CD14-positive monocyte (primary cell): ENCODE data around the gene NOTCH4. TPM values are rescaled to one million over a fixed set of nuclear protein-coding genes. Genes with fewer than 3 reads are reported as not detected.

ENCODE experiments used
- DNase-seq, 3 donors: peaks; one replicate each; pipeline ENCODE4 v3.0.0-alpha.2; 2011 to 2022
- H2AFZ ChIP-seq: 2 replicates; pipeline ENCODE4 v1.6.0; 2012; ENCODE audit warnings: mild to moderate bottlenecking, low read depth, low read length, inconsistent platforms; ENCODE audit not compliant: insufficient read depth, poor library complexity, severe bottlenecking
- H3K27ac ChIP-seq, 2 donors: 1 replicate in 1 of 2; 2 replicates in 1 of 2; pipeline ENCODE4 v1.5.1; 2012 to 2013; ENCODE audit warnings: low read length in 2 of 2, control low read depth in 1 of 2, inconsistent platforms in 1 of 2, low read depth in 1 of 2, mild to moderate bottlenecking in 1 of 2
- H3K27me3 ChIP-seq, 2 donors: one replicate each; pipeline versions ENCODE4 v1.6.0 to v1.6.1; 2011 to 2013; ENCODE audit warnings: low read length in 2 of 2; ENCODE audit not compliant: control insufficient read depth in 2 of 2, insufficient read depth in 2 of 2
- H3K36me3 ChIP-seq, 2 donors: replicated peaks in 1 of 2; 1 replicate in 1 of 2; 2 replicates in 1 of 2; pipeline versions ENCODE4 v1.5.1 to v1.6.1; 2012 to 2013; ENCODE audit warnings: low read length in 2 of 2, control low read depth in 1 of 2, inconsistent platforms in 1 of 2, mild to moderate bottlenecking in 1 of 2; ENCODE audit not compliant: insufficient read depth in 2 of 2, control insufficient read depth in 1 of 2
- H3K4me1 ChIP-seq, 2 donors: 1 replicate in 1 of 2; 2 replicates in 1 of 2; pipeline versions ENCODE4 v1.5.1 to v1.6.1; 2012 to 2013; ENCODE audit warnings: low read length in 2 of 2, control low read depth in 1 of 2, inconsistent platforms in 1 of 2, mild to moderate bottlenecking in 1 of 2, moderate library complexity in 1 of 2; ENCODE audit not compliant: insufficient read depth in 2 of 2, control insufficient read depth in 1 of 2
- H3K4me2 ChIP-seq: replicated peaks from 2 replicates; pipeline ENCODE3; 2012; ENCODE audit warnings: low read length, moderate library complexity, mild to moderate bottlenecking; ENCODE audit not compliant: poor library complexity, severe bottlenecking; ENCODE audit errors: extremely low read depth
- H3K4me3 ChIP-seq, 3 experiments: fragments of 200-600 bp in 1 of 3; sonication (generic) in 1 of 3; replicated peaks in 1 of 3; 1 replicate in 2 of 3; 2 replicates in 1 of 3; pipeline ENCODE4 v1.5.1; 2011 to 2013; ENCODE audit warnings: low read length in 3 of 3, mild to moderate bottlenecking in 3 of 3, control low read depth in 2 of 3, low read depth in 2 of 3, inconsistent platforms in 1 of 3, moderate library complexity in 1 of 3
- H3K79me2 ChIP-seq: 2 replicates; pipeline ENCODE4 v1.6.0; 2012; ENCODE audit warnings: mild to moderate bottlenecking, control low read depth, inconsistent platforms, low read length, moderate library complexity; ENCODE audit not compliant: insufficient read depth
- H3K9ac ChIP-seq: 2 replicates; pipeline ENCODE4 v1.6.0; 2017; ENCODE audit warnings: low read length, mild to moderate bottlenecking; ENCODE audit not compliant: insufficient read depth, poor library complexity, severe bottlenecking
- H3K9me3 ChIP-seq, 2 donors: replicated peaks in 1 of 2; 1 replicate in 1 of 2; 2 replicates in 1 of 2; pipeline versions ENCODE4 v1.5.1 to v1.6.1; 2012 to 2013; ENCODE audit warnings: low read length in 2 of 2, control low read depth in 1 of 2; ENCODE audit not compliant: control insufficient read depth in 1 of 2, insufficient read depth in 1 of 2
- H4K20me1 ChIP-seq: 2 replicates; pipeline ENCODE4 v1.6.0; 2012; ENCODE audit warnings: mild to moderate bottlenecking, low read length, control low read depth, moderate library complexity; ENCODE audit not compliant: insufficient read depth
- H3K27ac Mint-ChIP-seq, 7 donors: one replicate each; pipeline ENCODE4 v1.8.0; 2020; ENCODE audit warnings: mild to moderate bottlenecking in 7 of 7, mixed read lengths in 7 of 7, moderate library complexity in 6 of 7, inconsistent platforms in 2 of 7
- H3K27me3 Mint-ChIP-seq, 3 donors: one replicate each; pipeline ENCODE4 v1.8.0; 2021 to 2022; ENCODE audit warnings: low read depth in 3 of 3, mild to moderate bottlenecking in 3 of 3, mixed read lengths in 3 of 3, moderate library complexity in 3 of 3, inconsistent platforms in 1 of 3
- H3K36me3 Mint-ChIP-seq, 2 donors: one replicate each; pipeline ENCODE4 v1.8.0; 2020; ENCODE audit warnings: mixed read lengths in 2 of 2, inconsistent platforms in 1 of 2, mild to moderate bottlenecking in 1 of 2
- H3K4me1 Mint-ChIP-seq: one replicate; pipeline ENCODE4 v1.8.0; 2020; ENCODE audit warnings: mild to moderate bottlenecking, mixed read lengths
- H3K4me3 Mint-ChIP-seq, 2 donors: one replicate each; pipeline ENCODE4 v1.8.0; 2020; ENCODE audit warnings: mild to moderate bottlenecking in 2 of 2, mixed read lengths in 2 of 2, moderate library complexity in 1 of 2
- H3K9me3 Mint-ChIP-seq, 7 donors: one replicate each; pipeline ENCODE4 v1.8.0; 2020 to 2022; ENCODE audit warnings: mixed read lengths in 7 of 7, mild to moderate bottlenecking in 6 of 7, moderate library complexity in 6 of 7, inconsistent platforms in 2 of 7
- WGBS: methylation state at CpG from one replicate; pipeline ENCODE4 v1.1.5; 2013; ENCODE audit warnings: missing lambda C conversion rate; ENCODE audit not compliant: insufficient coverage; 5-methylcytosine and 5-hydroxymethylcytosine counted together
- intact Hi-C, 2 donors: fragments of 100-400 bp; cut with micrococcal nuclease; formaldehyde crosslinking; loops; one replicate each; pipeline versions ENCODE4 v1.15.0 to v1.15.1; 2023
- polyA plus RNA-seq, 3 donors: library from polyadenylated mRNA; depleted of rRNA in 1 of 3; unstranded in 2 of 3; stranded (reverse) in 1 of 3; fragments of 300-500 nt in 2 of 3; fragments of >200 nt in 1 of 3; fragmentation: Illumina TruSeq in 2 of 3; gene quantifications; 1 replicate in 2 of 3; 2 replicates in 1 of 3; pipeline ENCODE4 v1.2.3, GENCODE V29; 2012 to 2021
- TF ChIP-seq, protein P1 (sequence below): fragments of 200-600 bp; IDR thresholded peaks from one replicate; pipeline ENCODE4 v1.8.0; 2022; ENCODE audit warnings: antibody characterized with exemption, mild to moderate bottlenecking

Gene NOTCH4
- polyA plus RNA-seq, 3 donors, result 5.2 to 8.1 (median 6.1) TPM

DNA sequence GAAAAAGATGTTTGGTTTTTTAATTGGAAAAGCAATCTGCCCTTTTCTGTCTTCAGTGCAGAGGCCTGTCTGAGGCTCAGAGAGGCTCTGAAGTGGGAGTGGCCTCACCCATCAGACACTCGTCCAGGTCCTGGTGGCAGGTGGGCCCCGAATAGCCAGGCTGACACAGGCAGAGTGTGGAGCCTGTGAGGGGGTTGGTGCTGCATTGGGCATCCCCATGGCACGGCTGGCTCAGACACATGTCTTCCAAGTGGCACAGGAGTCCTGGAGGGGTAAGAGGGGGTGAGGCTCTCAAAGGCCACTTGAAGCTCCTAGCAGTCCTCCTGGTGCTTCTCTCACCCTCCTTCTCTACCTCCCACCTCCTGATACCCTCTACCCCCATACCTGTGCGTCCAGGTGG, 3.8 kb downstream of the NOTCH4 start:
- DNase-seq, result no peak
- Mint-ChIP-seq H3K27me3 (peaks cover 0 to 7% (median 2%) of the 10 kb centered on the region in 3 donors), H3K4me1 (peaks cover 9% of the 10 kb centered on the region), H3K4me3 (no peak overlapping the region), H3K9me3 (no peaks in the 10 kb centered on the region), H3K27ac (no peak overlapping the region), H3K36me3 (no peaks in the 10 kb centered on the region)
- no peaks in the 10 kb centered on the region for H3K4me1 ChIP-seq
- no peaks in the 10 kb centered on the region for H3K79me2 ChIP-seq
- no peaks in the 10 kb centered on the region for H3K36me3 ChIP-seq
- TF ChIP-seq, protein P1, sequence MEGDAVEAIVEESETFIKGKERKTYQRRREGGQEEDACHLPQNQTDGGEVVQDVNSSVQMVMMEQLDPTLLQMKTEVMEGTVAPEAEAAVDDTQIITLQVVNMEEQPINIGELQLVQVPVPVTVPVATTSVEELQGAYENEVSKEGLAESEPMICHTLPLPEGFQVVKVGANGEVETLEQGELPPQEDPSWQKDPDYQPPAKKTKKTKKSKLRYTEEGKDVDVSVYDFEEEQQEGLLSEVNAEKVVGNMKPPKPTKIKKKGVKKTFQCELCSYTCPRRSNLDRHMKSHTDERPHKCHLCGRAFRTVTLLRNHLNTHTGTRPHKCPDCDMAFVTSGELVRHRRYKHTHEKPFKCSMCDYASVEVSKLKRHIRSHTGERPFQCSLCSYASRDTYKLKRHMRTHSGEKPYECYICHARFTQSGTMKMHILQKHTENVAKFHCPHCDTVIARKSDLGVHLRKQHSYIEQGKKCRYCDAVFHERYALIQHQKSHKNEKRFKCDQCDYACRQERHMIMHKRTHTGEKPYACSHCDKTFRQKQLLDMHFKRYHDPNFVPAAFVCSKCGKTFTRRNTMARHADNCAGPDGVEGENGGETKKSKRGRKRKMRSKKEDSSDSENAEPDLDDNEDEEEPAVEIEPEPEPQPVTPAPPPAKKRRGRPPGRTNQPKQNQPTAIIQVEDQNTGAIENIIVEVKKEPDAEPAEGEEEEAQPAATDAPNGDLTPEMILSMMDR, result no peak
- H4K20me1 ChIP-seq, result no peaks in the 10 kb centered on the region
- WGBS, result 82% methylated on average over 2 of the region's 4 CpGs
- H3K4me2 ChIP-seq, result no peak overlapping the region
- H3K9me3 ChIP-seq, result no peaks in the 10 kb centered on the region
- H3K4me3 ChIP-seq, result no peak overlapping the region
- H3K27ac ChIP-seq, result no peak overlapping the region
- no peaks in the 10 kb centered on the region for H3K27me3 ChIP-seq
- H3K9ac ChIP-seq, result no peak overlapping the region
- H2AFZ ChIP-seq, result no peak overlapping the region
- intact Hi-C loops, result no loop called here

DNA sequence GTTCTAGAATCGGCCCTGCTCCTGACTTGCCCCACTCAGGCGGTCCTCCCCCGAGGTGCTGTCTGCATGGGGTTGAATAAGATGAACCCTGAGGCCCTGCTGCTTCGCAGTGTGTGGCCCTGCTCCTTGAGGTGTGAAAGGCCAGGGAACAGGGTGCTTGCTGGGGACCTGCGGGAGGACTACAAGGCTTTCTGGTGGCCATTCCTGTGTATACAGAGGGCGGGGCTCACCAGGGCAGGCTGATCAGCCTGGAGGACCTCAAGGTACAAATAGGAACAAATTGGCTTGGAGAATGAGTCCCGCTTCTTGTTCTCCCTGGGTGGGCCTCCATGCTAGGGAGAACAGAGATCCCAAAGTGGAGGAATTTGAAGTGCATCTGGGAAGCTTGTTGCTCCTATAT, 5.7 kb downstream of the NOTCH4 start:
- Histone ChIP-seq H3K36me3 (no peaks in the 10 kb centered on the region), H3K4me2 (no peak overlapping the region), H3K9ac (no peak overlapping the region), H3K4me3 (no peak overlapping the region), H3K27me3 (no peaks in the 10 kb centered on the region), H3K9me3 (no peaks in the 10 kb centered on the region), H3K27ac (no peak overlapping the region), H3K79me2 (no peaks in the 10 kb centered on the region), H3K4me1 (no peaks in the 10 kb centered on the region), H4K20me1 (no peaks in the 10 kb centered on the region), H2AFZ (no peak overlapping the region)
- Mint-ChIP-seq H3K36me3 (no peaks in the 10 kb centered on the region), H3K4me3 (no peak overlapping the region), H3K4me1 (peaks cover 13% of the 10 kb centered on the region), H3K27ac (no peak overlapping the region), H3K9me3 (no peaks in the 10 kb centered on the region), H3K27me3 (peaks cover 0 to 7% (median 2%) of the 10 kb centered on the region in 3 donors)
- 88% methylated on average over 7 of the region's 7 CpGs for WGBS
- TF ChIP-seq, protein P1, result no peak
- intact Hi-C loops, result no loop called here
- DNase-seq, result no peak
